Measurements from ENCODE around the gene SORBS1.

The SORBS1 gene

DNA sequence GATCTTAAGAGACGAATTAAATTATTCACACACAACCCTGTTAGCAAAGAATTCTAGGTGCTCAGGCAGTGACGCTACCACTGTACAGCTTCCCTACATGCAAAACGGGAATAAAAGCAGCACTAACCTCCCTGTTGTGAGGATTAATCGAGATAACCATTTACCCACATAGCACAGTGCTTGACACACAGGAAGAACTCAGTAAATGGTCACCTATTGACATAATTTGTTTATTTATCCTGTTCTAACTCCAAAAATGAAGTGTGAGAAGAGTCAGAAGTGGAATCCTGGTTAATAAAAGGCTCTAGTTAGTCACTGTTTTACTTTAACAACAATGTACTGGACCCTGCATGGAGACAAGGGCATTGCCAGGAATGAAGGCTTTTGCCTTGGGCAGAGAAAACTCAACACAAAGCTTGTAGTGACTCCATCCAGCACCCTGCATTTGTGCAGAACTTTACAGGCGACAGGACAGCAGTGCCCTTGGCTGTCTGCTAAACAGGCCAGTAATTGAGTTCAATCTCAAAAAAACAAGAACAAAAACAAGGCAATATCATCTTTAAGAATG is 103.8 kb downstream of the SORBS1 start:
- peaks cover 37% of the 10 kb centered on the region for H3K4me1 ChIP-seq (ENCODE audit: control insufficient read depth, insufficient read depth, low read length)
- no peak overlapping the region for H3K4me3 ChIP-seq (ENCODE audit: low read depth, low read length)
- no peak overlapping the region for H3K9ac ChIP-seq (ENCODE audit: low read depth, low read length)
- no peaks in the 10 kb centered on the region for H3K9me3 ChIP-seq (ENCODE audit: control insufficient read depth, insufficient read depth, low read length)
- no peaks in the 10 kb centered on the region for H3K27me3 ChIP-seq (ENCODE audit: control insufficient read depth, insufficient read depth, low read length)
- H3K27ac ChIP-seq (ENCODE audit: low read depth, low read length): no peak overlapping the region
- H3K36me3 ChIP-seq (ENCODE audit: control insufficient read depth, insufficient read depth, low read length): no peaks in the 10 kb centered on the region

DNA sequence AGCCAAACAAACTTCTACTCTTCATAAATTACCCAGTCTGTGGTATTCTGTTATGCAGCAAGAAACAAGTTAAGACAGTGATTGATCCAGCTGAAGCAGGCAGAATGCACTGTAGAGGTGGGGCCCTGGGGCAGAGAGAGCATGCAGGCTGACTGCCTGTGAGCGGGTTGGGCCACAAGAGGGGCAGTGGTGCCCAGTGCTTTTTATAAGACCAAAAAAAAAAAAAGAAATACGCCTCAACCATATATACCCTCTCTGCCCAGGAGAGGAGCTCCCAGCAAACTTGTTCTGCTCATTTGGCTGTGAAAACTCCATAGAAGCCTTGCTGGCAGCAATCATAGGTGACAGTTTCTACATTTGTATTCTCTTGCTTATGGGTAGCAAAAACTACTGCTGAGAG is 104.7 kb downstream of the SORBS1 start:
- Histone ChIP-seq H3K4me3 (ENCODE audit: low read depth, low read length) (no peak overlapping the region), H3K4me1 (ENCODE audit: control insufficient read depth, insufficient read depth, low read length) (peaks cover 29% of the 10 kb centered on the region), H3K9ac (ENCODE audit: low read depth, low read length) (no peak overlapping the region), H3K36me3 (ENCODE audit: control insufficient read depth, insufficient read depth, low read length) (no peaks in the 10 kb centered on the region), H3K27ac (ENCODE audit: low read depth, low read length) (no peak overlapping the region), H3K9me3 (ENCODE audit: control insufficient read depth, insufficient read depth, low read length) (no peaks in the 10 kb centered on the region), H3K27me3 (ENCODE audit: control insufficient read depth, insufficient read depth, low read length) (no peaks in the 10 kb centered on the region)

DNA sequence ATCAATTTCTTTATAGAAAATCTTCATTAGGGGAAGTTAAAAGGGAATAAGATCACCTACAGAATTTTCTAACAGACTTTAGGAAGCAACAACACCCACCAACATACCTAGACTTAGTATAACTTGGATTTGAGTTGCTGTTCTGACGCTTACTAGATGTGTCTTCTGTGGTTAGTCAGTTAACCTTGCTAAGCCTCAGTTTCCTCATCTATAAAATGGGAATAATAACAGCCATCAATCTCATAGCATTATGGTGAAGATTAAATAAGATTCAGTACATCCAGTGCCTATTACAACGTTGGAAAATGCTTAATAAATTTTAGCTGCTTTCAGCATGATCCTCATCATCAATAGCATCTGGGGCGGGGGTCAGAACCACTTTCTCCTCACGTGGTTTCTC is 106.2 kb downstream of the SORBS1 start:
- Histone ChIP-seq H3K27ac (ENCODE audit: low read depth, low read length) (no peak overlapping the region), H3K4me1 (ENCODE audit: control insufficient read depth, insufficient read depth, low read length) (peaks cover 25% of the 10 kb centered on the region), H3K27me3 (ENCODE audit: control insufficient read depth, insufficient read depth, low read length) (no peaks in the 10 kb centered on the region), H3K4me3 (ENCODE audit: low read depth, low read length) (no peak overlapping the region), H3K9ac (ENCODE audit: low read depth, low read length) (no peak overlapping the region), H3K9me3 (ENCODE audit: control insufficient read depth, insufficient read depth, low read length) (no peaks in the 10 kb centered on the region), H3K36me3 (ENCODE audit: control insufficient read depth, insufficient read depth, low read length) (no peaks in the 10 kb centered on the region)

DNA sequence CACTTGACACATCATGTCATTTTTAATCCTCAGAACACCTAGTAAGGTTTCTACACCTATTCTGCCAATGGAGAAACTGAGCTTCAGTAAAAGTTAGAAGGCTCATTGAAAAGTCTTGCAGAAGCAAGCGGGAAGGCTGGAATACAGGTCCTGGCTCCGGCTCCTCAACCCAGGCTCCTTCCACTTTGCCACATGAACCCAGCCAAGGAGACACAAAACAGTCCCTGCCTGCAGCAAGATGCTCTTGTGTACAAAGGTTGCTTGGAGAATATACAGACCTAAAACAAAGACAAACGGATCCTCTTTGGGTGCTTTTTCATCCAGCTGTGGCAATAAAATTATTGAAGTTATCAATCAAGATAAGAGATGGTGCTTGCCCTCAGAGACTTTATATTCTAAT is 106.8 kb downstream of the SORBS1 start:
- Histone ChIP-seq H3K27me3 (ENCODE audit: control insufficient read depth, insufficient read depth, low read length) (no peaks in the 10 kb centered on the region), H3K4me3 (ENCODE audit: low read depth, low read length) (no peak overlapping the region), H3K9ac (ENCODE audit: low read depth, low read length) (no peak overlapping the region), H3K4me1 (ENCODE audit: control insufficient read depth, insufficient read depth, low read length) (peaks cover 19% of the 10 kb centered on the region), H3K27ac (ENCODE audit: low read depth, low read length) (no peak overlapping the region), H3K36me3 (ENCODE audit: control insufficient read depth, insufficient read depth, low read length) (no peaks in the 10 kb centered on the region), H3K9me3 (ENCODE audit: control insufficient read depth, insufficient read depth, low read length) (no peaks in the 10 kb centered on the region)

DNA sequence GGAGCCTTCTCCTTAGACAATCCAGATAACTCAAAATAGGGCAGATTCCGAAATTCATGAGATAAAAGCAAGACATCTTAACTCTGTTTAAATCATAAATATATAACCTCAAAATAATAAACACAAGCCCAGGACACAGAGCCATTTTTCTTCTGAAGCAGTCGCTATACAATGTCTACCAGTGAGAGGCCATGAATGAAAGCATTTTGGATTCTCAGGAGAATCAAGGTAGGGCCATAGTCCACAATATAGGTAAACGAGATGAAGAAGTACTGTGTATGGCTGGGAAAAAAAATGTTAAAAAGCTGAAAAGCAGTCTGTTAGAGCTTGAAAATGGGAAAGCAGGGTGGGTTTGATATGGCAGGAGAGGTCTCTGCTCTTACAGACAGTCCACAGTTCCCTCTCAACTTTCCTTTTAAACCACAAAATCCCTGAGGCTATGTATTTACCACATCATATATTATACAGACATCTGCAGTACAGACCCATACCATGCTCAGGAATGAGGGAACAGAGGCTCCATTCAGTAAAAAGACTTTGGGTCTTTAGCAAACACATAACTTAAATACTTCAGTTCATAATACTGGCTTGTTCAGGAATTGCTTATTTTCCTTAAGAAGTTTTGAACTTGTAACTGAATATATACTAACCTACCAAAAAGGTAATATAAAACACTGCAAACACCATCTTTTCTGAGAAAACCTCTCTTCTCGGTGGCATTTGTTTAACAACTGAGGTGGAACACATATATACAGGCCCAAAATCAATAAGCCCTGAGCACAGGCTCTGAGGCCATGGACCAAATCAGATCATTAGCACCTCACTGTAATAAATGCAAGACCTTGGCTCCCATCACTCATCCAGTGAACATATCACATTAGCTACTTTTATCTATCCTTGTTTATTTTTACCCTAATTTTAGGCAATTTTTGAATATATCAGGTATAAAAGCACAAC is 109.3 kb downstream of the SORBS1 start:
- no peak overlapping the region for H3K4me3 ChIP-seq (ENCODE audit: low read depth, low read length)
- H3K9ac ChIP-seq (ENCODE audit: low read depth, low read length): no peak overlapping the region
- H3K9me3 ChIP-seq (ENCODE audit: control insufficient read depth, insufficient read depth, low read length): no peaks in the 10 kb centered on the region
- no peaks in the 10 kb centered on the region for H3K27me3 ChIP-seq (ENCODE audit: control insufficient read depth, insufficient read depth, low read length)
- H3K36me3 ChIP-seq (ENCODE audit: control insufficient read depth, insufficient read depth, low read length): no peaks in the 10 kb centered on the region
- peaks cover 12% of the 10 kb centered on the region for H3K4me1 ChIP-seq (ENCODE audit: control insufficient read depth, insufficient read depth, low read length)
- H3K27ac ChIP-seq (ENCODE audit: low read depth, low read length): no peak overlapping the region

DNA sequence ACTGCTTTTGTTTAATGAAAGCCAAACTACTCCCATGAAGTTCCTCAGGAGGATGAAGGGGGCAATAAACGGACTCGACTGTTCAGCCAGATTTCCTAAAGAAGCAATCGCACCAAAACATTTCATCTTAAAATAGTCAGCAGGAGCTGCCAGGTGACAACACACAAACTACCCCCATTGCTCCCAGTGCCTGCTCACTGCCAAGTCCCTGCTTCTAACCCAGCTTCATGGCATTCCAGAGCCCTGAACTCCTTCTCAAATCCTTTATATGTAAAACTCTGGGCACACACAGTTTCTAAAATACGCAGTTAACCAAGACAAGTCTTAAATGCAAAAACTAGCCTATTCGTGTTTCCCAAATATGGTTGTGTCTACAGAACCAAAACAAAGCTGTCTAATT is 110.0 kb downstream of the SORBS1 start:
- Histone ChIP-seq H3K36me3 (ENCODE audit: control insufficient read depth, insufficient read depth, low read length) (no peaks in the 10 kb centered on the region), H3K4me1 (ENCODE audit: control insufficient read depth, insufficient read depth, low read length) (peaks cover 12% of the 10 kb centered on the region), H3K27me3 (ENCODE audit: control insufficient read depth, insufficient read depth, low read length) (no peaks in the 10 kb centered on the region), H3K4me3 (ENCODE audit: low read depth, low read length) (no peak overlapping the region), H3K27ac (ENCODE audit: low read depth, low read length) (no peak overlapping the region), H3K9me3 (ENCODE audit: control insufficient read depth, insufficient read depth, low read length) (no peaks in the 10 kb centered on the region), H3K9ac (ENCODE audit: low read depth, low read length) (no peak overlapping the region)

DNA sequence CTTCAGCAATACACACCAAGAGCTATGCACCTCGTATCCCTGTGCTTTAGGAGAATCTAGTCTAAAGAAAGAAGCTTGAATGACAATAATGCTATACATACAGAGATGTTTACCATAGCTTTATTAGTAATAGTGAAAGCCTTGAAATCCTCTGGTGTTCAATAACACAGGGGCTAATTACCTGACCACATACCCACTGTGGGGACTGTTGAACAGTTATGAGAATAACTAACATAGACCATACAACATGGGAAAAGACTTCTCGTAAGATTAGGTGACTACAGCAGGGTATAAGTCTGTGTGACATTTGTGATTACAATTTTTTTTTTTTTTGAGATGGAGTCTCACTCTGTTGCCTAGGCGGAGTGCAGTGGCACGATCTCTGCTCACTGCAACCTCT is 111.0 kb downstream of the SORBS1 start:
- Histone ChIP-seq H3K4me1 (ENCODE audit: control insufficient read depth, insufficient read depth, low read length) (peaks cover 12% of the 10 kb centered on the region), H3K27me3 (ENCODE audit: control insufficient read depth, insufficient read depth, low read length) (no peaks in the 10 kb centered on the region)

DNA sequence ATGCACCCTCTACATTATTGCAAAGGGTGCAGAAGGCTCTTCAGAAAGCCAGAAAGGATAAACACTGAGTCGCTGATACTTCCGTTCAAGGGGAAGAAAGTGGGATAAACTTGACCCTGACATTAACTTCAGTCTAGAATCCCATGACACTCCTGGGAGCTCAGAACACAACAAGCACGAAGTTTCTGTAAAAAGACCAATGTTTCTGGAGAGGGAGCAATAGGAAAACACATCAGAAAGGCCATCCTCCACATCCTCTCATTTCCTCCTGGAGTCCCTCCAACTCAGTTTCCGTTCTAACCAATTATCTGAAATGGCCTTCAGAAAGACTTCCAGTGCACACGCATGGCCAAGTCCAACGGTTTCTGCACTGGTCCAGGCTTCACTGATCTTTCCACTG is 113.5 kb downstream of the SORBS1 start:
- H3K27me3 ChIP-seq (ENCODE audit: control insufficient read depth, insufficient read depth, low read length): no peaks in the 10 kb centered on the region
- H3K4me1 ChIP-seq (ENCODE audit: control insufficient read depth, insufficient read depth, low read length): peaks cover 12% of the 10 kb centered on the region
- H3K4me3 ChIP-seq (ENCODE audit: low read depth, low read length): no peak overlapping the region
- H3K27ac ChIP-seq (ENCODE audit: low read depth, low read length): no peak overlapping the region
- H3K9me3 ChIP-seq (ENCODE audit: control insufficient read depth, insufficient read depth, low read length): no peaks in the 10 kb centered on the region
- H3K36me3 ChIP-seq (ENCODE audit: control insufficient read depth, insufficient read depth, low read length): no peaks in the 10 kb centered on the region
- no peak overlapping the region for H3K9ac ChIP-seq (ENCODE audit: low read depth, low read length)

More for the DNA sequence above, 111.0 kb downstream of the SORBS1 start:
- no peak overlapping the region for H3K27ac ChIP-seq (ENCODE audit: low read depth, low read length)
- H3K36me3 ChIP-seq (ENCODE audit: control insufficient read depth, insufficient read depth, low read length): no peaks in the 10 kb centered on the region
- H3K9ac ChIP-seq (ENCODE audit: low read depth, low read length): no peak overlapping the region
- no peak overlapping the region for H3K4me3 ChIP-seq (ENCODE audit: low read depth, low read length)
- H3K9me3 ChIP-seq (ENCODE audit: control insufficient read depth, insufficient read depth, low read length): no peaks in the 10 kb centered on the region

DNA sequence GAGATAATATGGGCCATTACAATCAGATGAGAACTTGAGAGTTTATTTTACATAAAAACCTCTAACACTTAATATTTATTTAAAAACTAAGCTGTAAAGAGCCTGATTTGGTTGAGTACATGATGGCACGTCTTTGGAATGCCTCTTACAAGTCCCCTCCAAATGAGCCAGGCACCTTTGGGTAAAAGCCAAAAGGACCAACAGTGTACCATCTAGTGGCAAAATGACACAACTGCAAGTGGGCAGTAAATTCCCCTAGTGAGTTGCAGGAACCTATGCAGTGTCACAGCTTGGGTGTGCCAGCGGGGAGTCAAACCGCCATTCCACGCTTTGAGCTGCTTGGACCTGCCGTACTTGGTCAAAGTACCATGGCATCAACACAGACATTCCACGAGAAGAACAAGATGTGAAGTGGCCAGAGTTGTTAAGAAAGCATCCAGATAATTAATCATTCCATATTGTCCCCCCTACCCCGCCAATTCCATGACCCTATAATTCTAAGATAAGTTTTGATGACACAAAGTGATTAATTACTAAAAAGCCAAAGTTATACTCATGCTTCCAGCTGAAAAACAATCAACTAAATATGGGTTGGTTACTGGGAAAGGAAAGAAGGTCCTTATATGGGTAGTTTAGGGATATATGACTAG is 115.2 kb downstream of the SORBS1 start:
- peaks cover 8% of the 10 kb centered on the region for H3K4me1 ChIP-seq (ENCODE audit: control insufficient read depth, insufficient read depth, low read length)
- H3K36me3 ChIP-seq (ENCODE audit: control insufficient read depth, insufficient read depth, low read length): no peaks in the 10 kb centered on the region
- H3K27me3 ChIP-seq (ENCODE audit: control insufficient read depth, insufficient read depth, low read length): no peaks in the 10 kb centered on the region
- no peaks in the 10 kb centered on the region for H3K9me3 ChIP-seq (ENCODE audit: control insufficient read depth, insufficient read depth, low read length)
- no peak overlapping the region for H3K9ac ChIP-seq (ENCODE audit: low read depth, low read length)
- no peak overlapping the region for H3K4me3 ChIP-seq (ENCODE audit: low read depth, low read length)
- H3K27ac ChIP-seq (ENCODE audit: low read depth, low read length): no peak overlapping the region

DNA sequence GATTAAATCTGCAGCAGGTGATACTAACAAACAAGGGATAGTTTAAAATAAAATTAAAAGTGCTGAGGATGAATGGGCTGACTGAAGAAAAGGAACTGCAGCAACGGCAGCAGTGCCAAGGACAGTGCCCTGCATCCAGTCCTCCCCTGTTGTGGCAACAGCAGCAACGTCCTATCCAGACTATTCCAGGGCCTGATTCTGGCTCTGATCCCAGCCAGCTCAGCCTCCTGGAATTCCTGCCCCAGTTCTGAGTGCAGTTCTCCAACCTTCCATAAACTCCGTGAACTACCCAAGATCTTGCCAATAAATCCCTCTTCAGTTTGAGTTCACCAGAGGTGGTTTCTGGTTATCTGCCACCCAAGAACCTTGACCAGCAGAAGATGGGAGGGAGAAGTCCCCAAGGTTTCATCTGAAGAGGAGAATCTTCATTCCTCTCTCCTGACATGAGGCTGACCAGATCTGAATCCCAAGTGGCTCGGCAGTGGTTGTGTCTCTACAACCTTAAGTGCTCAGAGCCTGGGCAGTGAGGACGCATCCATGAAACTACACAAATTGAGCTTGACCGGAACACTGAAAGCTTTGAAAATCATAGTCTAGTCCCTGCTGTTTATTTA is 115.8 kb downstream of the SORBS1 start:
- H3K36me3 ChIP-seq (ENCODE audit: control insufficient read depth, insufficient read depth, low read length): no peaks in the 10 kb centered on the region
- no peak overlapping the region for H3K9ac ChIP-seq (ENCODE audit: low read depth, low read length)
- no peaks in the 10 kb centered on the region for H3K27me3 ChIP-seq (ENCODE audit: control insufficient read depth, insufficient read depth, low read length)

More for the DNA sequence above, 115.8 kb downstream of the SORBS1 start:
- no peaks in the 10 kb centered on the region for H3K9me3 ChIP-seq (ENCODE audit: control insufficient read depth, insufficient read depth, low read length)
- H3K4me3 ChIP-seq (ENCODE audit: low read depth, low read length): no peak overlapping the region
- H3K27ac ChIP-seq (ENCODE audit: low read depth, low read length): no peak overlapping the region
- peaks cover 7% of the 10 kb centered on the region; the same call in 1 of the 2 replicates for H3K4me1 ChIP-seq (ENCODE audit: control insufficient read depth, insufficient read depth, low read length)

Data from HUES48 (cell line).